ENCODE measurements around the gene BPIFA1. TPM values are rescaled to one million over a fixed set of nuclear protein-coding genes. Genes with fewer than 3 reads are reported as not detected.

Gene BPIFA1
- total and polyA plus RNA-seq, 2 of the 8 experiments (the other 6 are each of a cell fraction or from before 2014, with no cell fraction given), result not detected

- TF ChIP-seq BCL11A (IDR thresholded peaks at IDR 0.05; ENCODE audit: low read depth in 2 of 2, low read length in 2 of 2) (no peak), SUZ12 (IDR thresholded peaks at IDR 0.05; ENCODE audit: low read length) (no peak)
Measured at GRCh38 chr20:33217052-33217451, 18.7 kb upstream of the BPIFA1 start, which contains the start of gene BPIFA3 (continued).
